Liver (tissue), 9 donors: ENCODE measurements around the gene CYSRT1. TPM values are rescaled to one million over a fixed set of nuclear protein-coding genes. Genes with fewer than 3 reads are reported as not detected.

ENCODE experiments used
- DNase-seq: peaks from one replicate; pipeline ENCODE4 v3.0.0-alpha.2; 2017; ENCODE audit warnings: low spot score
- H3K27ac ChIP-seq, 2 donors: one replicate each; pipeline ENCODE4 v1.7.0; 2013; ENCODE audit warnings: inconsistent platforms in 2 of 2, low read length in 2 of 2, control low read depth in 1 of 2, low read depth in 1 of 2, mild to moderate bottlenecking in 1 of 2
- H3K27me3 ChIP-seq, 4 donors: one replicate each; pipeline versions ENCODE4 v1.6.1 to v1.7.0; 2013; ENCODE audit warnings: low read length in 3 of 4, inconsistent platforms in 1 of 4, mild to moderate bottlenecking in 1 of 4, moderate library complexity in 1 of 4; ENCODE audit not compliant: control insufficient read depth in 4 of 4, insufficient read depth in 4 of 4
- H3K36me3 ChIP-seq, 4 donors: one replicate each; pipeline versions ENCODE4 v1.6.1 to v1.7.0; 2013; ENCODE audit warnings: low read length in 3 of 4, mild to moderate bottlenecking in 3 of 4, low read depth in 1 of 4, moderate library complexity in 1 of 4; ENCODE audit not compliant: control insufficient read depth in 4 of 4, insufficient read depth in 3 of 4
- H3K4me1 ChIP-seq, 4 donors: one replicate each; pipeline versions ENCODE4 v1.6.1 to v1.7.0; 2013; ENCODE audit warnings: low read length in 3 of 4, mild to moderate bottlenecking in 3 of 4, moderate library complexity in 1 of 4; ENCODE audit not compliant: control insufficient read depth in 4 of 4, insufficient read depth in 4 of 4
- H3K4me3 ChIP-seq, 3 donors: one replicate each; pipeline versions ENCODE4 v1.6.1 to v1.7.0; 2013; ENCODE audit warnings: low read length in 3 of 3, control low read depth in 1 of 3, low read depth in 1 of 3, mild to moderate bottlenecking in 1 of 3
- H3K9ac ChIP-seq, 2 donors: one replicate each; pipeline ENCODE4 v1.7.0; 2013; ENCODE audit warnings: low read length in 2 of 2, mild to moderate bottlenecking in 2 of 2, moderate library complexity in 2 of 2, control low read depth in 1 of 2, low read depth in 1 of 2
- H3K9me3 ChIP-seq, 4 donors: one replicate each; pipeline versions ENCODE4 v1.6.1 to v1.7.0; 2013; ENCODE audit warnings: low read length in 3 of 4; ENCODE audit not compliant: control insufficient read depth in 4 of 4
- EGR1 ChIP-seq, 2 donors: IDR thresholded peaks; 2 replicates each; pipeline ENCODE4 v1.6.1; 2016 to 2018; ENCODE audit warnings: antibody characterized with exemption in 2 of 2, low read depth in 2 of 2
- FOXA1 ChIP-seq: IDR thresholded peaks from 2 replicates; pipeline ENCODE4 v1.6.1; 2016; ENCODE audit warnings: antibody characterized with exemption
- FOXA2 ChIP-seq: IDR thresholded peaks from 2 replicates; pipeline ENCODE4 v1.6.1; 2016; ENCODE audit warnings: antibody characterized with exemption
- GABPA ChIP-seq, 2 donors: IDR thresholded peaks in 1 of 2; conservative IDR thresholded peaks in 1 of 2; 2 replicates each; pipeline ENCODE4 v1.6.1; 2016; ENCODE audit warnings: antibody characterized with exemption in 2 of 2, mild to moderate bottlenecking in 1 of 2, moderate library complexity in 1 of 2
- HNF4A ChIP-seq, 2 donors: conservative IDR thresholded peaks; 2 replicates each; pipeline ENCODE4 v1.6.1; 2016; ENCODE audit warnings: antibody characterized with exemption in 2 of 2, mild to moderate bottlenecking in 2 of 2
- HNF4G ChIP-seq: IDR thresholded peaks from 2 replicates; pipeline ENCODE4 v1.6.1; 2016; ENCODE audit warnings: antibody characterized with exemption
- JUND ChIP-seq, 2 donors: IDR thresholded peaks; 2 replicates each; pipeline ENCODE4 v1.6.1; 2016; ENCODE audit warnings: antibody characterized with exemption in 2 of 2
- MAX ChIP-seq: IDR thresholded peaks from 2 replicates; pipeline ENCODE4 v1.6.1; 2016; ENCODE audit warnings: antibody characterized with exemption
- NR2F2 ChIP-seq: IDR thresholded peaks from 2 replicates; pipeline ENCODE4 v1.6.1; 2016; ENCODE audit warnings: antibody characterized with exemption
- RAD21 ChIP-seq, 2 donors: IDR thresholded peaks; 2 replicates each; pipeline ENCODE4 v1.6.1; 2016; ENCODE audit warnings: antibody characterized with exemption in 2 of 2, mild to moderate bottlenecking in 2 of 2
- REST ChIP-seq: IDR thresholded peaks from 2 replicates; pipeline ENCODE4 v1.6.1; 2016; ENCODE audit warnings: antibody characterized with exemption, mild to moderate bottlenecking
- RXRA ChIP-seq, 2 donors: IDR thresholded peaks; 2 replicates each; pipeline ENCODE4 v1.6.1; 2017 to 2018; ENCODE audit warnings: antibody characterized with exemption in 2 of 2, mild to moderate bottlenecking in 1 of 2
- SP1 ChIP-seq: IDR thresholded peaks from 2 replicates; pipeline ENCODE4 v1.6.1; 2018; ENCODE audit warnings: antibody characterized with exemption, mild to moderate bottlenecking
- TAF1 ChIP-seq: conservative IDR thresholded peaks from 2 replicates; pipeline ENCODE4 v1.6.1; 2016; ENCODE audit warnings: antibody characterized with exemption, mild to moderate bottlenecking
- YY1 ChIP-seq: IDR thresholded peaks from 2 replicates; pipeline ENCODE4 v1.6.1; 2016; ENCODE audit warnings: antibody characterized with exemption, mild to moderate bottlenecking
- ZBTB33 ChIP-seq: IDR thresholded peaks from 2 replicates; pipeline ENCODE4 v1.6.1; 2016; ENCODE audit warnings: antibody characterized with exemption
- WGBS: extraction: QIAGEN DNeasy Blood & Tissue Kit; methylation state at CpG from one replicate; pipeline ENCODE4 v1.1.7; 2013; 5-methylcytosine and 5-hydroxymethylcytosine counted together
- polyA plus RNA-seq, 2 donors: library from polyadenylated mRNA; stranded (reverse) in 1 of 2; unstranded in 1 of 2; fragments of 200-250 nt in 1 of 2; fragments of >200 nt in 1 of 2; fragmentation: Nextera tagmentation in 1 of 2; extraction: Ambion mirVana in 1 of 2; gene quantifications; one replicate each; pipeline versions ENCODE4 v1.2.1 to v1.2.3, GENCODE V29; 2013 to 2015
- total RNA-seq, 2 donors: library from RNA; depleted of rRNA; stranded (reverse); fragments of >200 nt; gene quantifications; one replicate each; pipeline ENCODE4 v1.2.3, GENCODE V29; 2014
- TF ChIP-seq, protein P1 (sequence below): IDR thresholded peaks from 2 replicates; pipeline ENCODE4 v1.6.1; 2016; ENCODE audit warnings: antibody characterized with exemption
- TF ChIP-seq, protein P2 (sequence below): fragments of 150-350 bp; IDR thresholded peaks from 2 replicates; pipeline ENCODE4 v1.5.1; 2017; ENCODE audit warnings: improper control_type of control experiment, low read depth, low read length; ENCODE audit not compliant: missing input control
- donor health status: healthy.
- donor health status: healthy.
- donor health status: healthy.
- donor health status: healthy.
- donor health status: healthy.

CYSRT1 gene
- total and polyA plus RNA-seq, 4 donors: 0.14 to 0.50 (median 0.20) TPM

GRCh38 chr9:137191691-137192447 lies 33.1 kb upstream of the CYSRT1 start:
- no peak overlapping the region for H3K9ac ChIP-seq
- H3K4me3 ChIP-seq: no peak overlapping the region
- no peaks in the 10 kb centered on the region for H3K9me3 ChIP-seq
- peaks cover 3 to 17% (median 5%) of the 10 kb centered on the region in 4 donors for H3K36me3 ChIP-seq
- 91% methylated on average over 22 of the region's 22 CpGs for WGBS
- no peak overlapping the region for H3K27ac ChIP-seq
- no peak for TF ChIP-seq RAD21 (IDR thresholded peaks at IDR 0.05)
- TF ChIP-seq, protein P1, sequence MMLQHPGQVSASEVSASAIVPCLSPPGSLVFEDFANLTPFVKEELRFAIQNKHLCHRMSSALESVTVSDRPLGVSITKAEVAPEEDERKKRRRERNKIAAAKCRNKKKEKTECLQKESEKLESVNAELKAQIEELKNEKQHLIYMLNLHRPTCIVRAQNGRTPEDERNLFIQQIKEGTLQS: no peak
- TF ChIP-seq GABPA (IDR thresholded peaks at IDR 0.05 in 1 of 2, conservative IDR thresholded peaks at IDR 0.05 in 1 of 2): no peak
- no peak for TF ChIP-seq ZBTB33
- no peak for TF ChIP-seq FOXA1
- TF ChIP-seq TAF1: no peak
- TF ChIP-seq HNF4G: no peak
- TF ChIP-seq RXRA (IDR thresholded peaks at IDR 0.05): no peak
- no peak for TF ChIP-seq HNF4A (conservative IDR thresholded peaks at IDR 0.05)
- TF ChIP-seq YY1: no peak
- TF ChIP-seq JUND (IDR thresholded peaks at IDR 0.05): no peak
- TF ChIP-seq REST: no peak
- peaks cover 35 to 71% (median 59%) of the 10 kb centered on the region in 4 donors for H3K4me1 ChIP-seq
- no peaks in the 10 kb centered on the region for H3K27me3 ChIP-seq
- DNase-seq: no peak

GRCh38 chr9:137192448-137192780 lies 32.6 kb upstream of the CYSRT1 start:
- Histone ChIP-seq H3K27ac (no peak overlapping the region), H3K9ac (no peak overlapping the region), H3K9me3 (no peaks in the 10 kb centered on the region), H3K4me1 (peaks cover 30 to 70% (median 58%) of the 10 kb centered on the region in 4 donors), H3K36me3 (peaks cover 3 to 17% (median 5%) of the 10 kb centered on the region in 4 donors), H3K4me3 (no peak overlapping the region), H3K27me3 (no peaks in the 10 kb centered on the region)
- no peak for DNase-seq
- WGBS: 81% methylated on average over 10 of the region's 10 CpGs
- TF ChIP-seq HNF4G (no peak), RAD21 (IDR thresholded peaks at IDR 0.05) (no peak), EGR1 (IDR thresholded peaks at IDR 0.05; ENCODE audit: low read depth in 2 of 2) (no peak), GABPA (IDR thresholded peaks at IDR 0.05 in 1 of 2, conservative IDR thresholded peaks at IDR 0.05 in 1 of 2) (no peak), FOXA1 (no peak), HNF4A (conservative IDR thresholded peaks at IDR 0.05) (no peak), RXRA (IDR thresholded peaks at IDR 0.05) (no peak), SP1 (no peak), FOXA2 (no peak), NR2F2 (no peak), ZBTB33 (no peak), TAF1 (no peak), MAX (no peak)
- TF ChIP-seq, protein P2, sequence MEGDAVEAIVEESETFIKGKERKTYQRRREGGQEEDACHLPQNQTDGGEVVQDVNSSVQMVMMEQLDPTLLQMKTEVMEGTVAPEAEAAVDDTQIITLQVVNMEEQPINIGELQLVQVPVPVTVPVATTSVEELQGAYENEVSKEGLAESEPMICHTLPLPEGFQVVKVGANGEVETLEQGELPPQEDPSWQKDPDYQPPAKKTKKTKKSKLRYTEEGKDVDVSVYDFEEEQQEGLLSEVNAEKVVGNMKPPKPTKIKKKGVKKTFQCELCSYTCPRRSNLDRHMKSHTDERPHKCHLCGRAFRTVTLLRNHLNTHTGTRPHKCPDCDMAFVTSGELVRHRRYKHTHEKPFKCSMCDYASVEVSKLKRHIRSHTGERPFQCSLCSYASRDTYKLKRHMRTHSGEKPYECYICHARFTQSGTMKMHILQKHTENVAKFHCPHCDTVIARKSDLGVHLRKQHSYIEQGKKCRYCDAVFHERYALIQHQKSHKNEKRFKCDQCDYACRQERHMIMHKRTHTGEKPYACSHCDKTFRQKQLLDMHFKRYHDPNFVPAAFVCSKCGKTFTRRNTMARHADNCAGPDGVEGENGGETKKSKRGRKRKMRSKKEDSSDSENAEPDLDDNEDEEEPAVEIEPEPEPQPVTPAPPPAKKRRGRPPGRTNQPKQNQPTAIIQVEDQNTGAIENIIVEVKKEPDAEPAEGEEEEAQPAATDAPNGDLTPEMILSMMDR: no peak
